HG03139 (cell line): ENCODE data around the gene SESN2.
A peak's percentile ranks its signal among the peaks of the same experiment; 100 is the strongest.

ENCODE experiments used
- ATAC-seq: cut with Tn5 transposase; IDR thresholded peaks from one replicate; pipeline ENCODE4 v1.9.1; 2021; ENCODE audit not compliant: unreplicated experiment

The SESN2 gene

GRCh38 chr1:28282426-28283407, 23.4 kb downstream of the SESN2 start:
- ATAC-seq: no peak

GRCh38 chr1:28286111-28286510, 26.8 kb downstream of the SESN2 start:
- no peak for ATAC-seq

GRCh38 chr1:28288487-28288886, 29.2 kb downstream of the SESN2 start:
- no peak for ATAC-seq

GRCh38 chr1:28290851-28291250, 31.5 kb downstream of the SESN2 start:
- ATAC-seq: no peak

GRCh38 chr1:28291711-28292110, 32.4 kb downstream of the SESN2 start:
- ATAC-seq: no peak

- no peak for ATAC-seq
Observed at GRCh38 chr1:28295936-28296335, 36.6 kb downstream of the SESN2 start.

GRCh38 chr1:28296401-28297261, 37.3 kb downstream of the SESN2 start:
- ATAC-seq: no peak

GRCh38 chr1:28297826-28298225, 38.5 kb downstream of the SESN2 start:
- no peak for ATAC-seq

GRCh38 chr1:28298438-28298837, 39.1 kb downstream of the SESN2 start:
- no peak for ATAC-seq

- ATAC-seq: no peak
Observed at GRCh38 chr1:28301368-28302174, 42.3 kb downstream of the SESN2 start.

- ATAC-seq: no peak
Observed at GRCh38 chr1:28302247-28302646, 42.9 kb downstream of the SESN2 start.

GRCh38 chr1:28306301-28306949, 47.1 kb downstream of the SESN2 start:
- no peak for ATAC-seq

GRCh38 chr1:28308750-28309149, 49.4 kb downstream of the SESN2 start:
- no peak for ATAC-seq

- no peak for ATAC-seq
Observed at GRCh38 chr1:28309702-28310101, 50.4 kb downstream of the SESN2 start.

- no peak for ATAC-seq
Observed at GRCh38 chr1:28313702-28314546, 54.6 kb downstream of the SESN2 start.

- ATAC-seq: no peak
Observed at GRCh38 chr1:28314547-28314941, 55.2 kb downstream of the SESN2 start.

- ATAC-seq: no peak
Observed at GRCh38 chr1:28317014-28317413, 57.7 kb downstream of the SESN2 start.

GRCh38 chr1:28322194-28322593, 62.9 kb downstream of the SESN2 start:
- ATAC-seq: peak; percentile 79

- no peak for ATAC-seq
Observed at GRCh38 chr1:28323720-28324119, 64.4 kb downstream of the SESN2 start.

- no peak for ATAC-seq
Observed at GRCh38 chr1:28326515-28326914, 67.2 kb downstream of the SESN2 start.
